HL-60 (cell line): ENCODE measurements around the gene SMIM20.
"Not testable (repeated sequence)": the region's sequence is repeated elsewhere in the genome, so short reads cannot be mapped to it uniquely, and the experiment has no call there.

Source experiments
- DNase-seq, 2 experiments: peaks; one replicate each; pipeline ENCODE4 v3.0.0-alpha.2; 2010 to 2020; ENCODE audit warnings: low read depth in 1 of 2, low spot score in 1 of 2
- H3K27ac ChIP-seq: fragments of 250-450 bp; sonication (Bioruptor Pico); replicated peaks from 2 replicates; pipeline ENCODE4 v1.5.1; 2020; ENCODE audit warnings: mild to moderate bottlenecking, moderate library complexity
- H3K27me3 ChIP-seq: fragments of 250-450 bp; sonication (Bioruptor Pico); 2 replicates; pipeline ENCODE4 v1.5.1; 2021; ENCODE audit warnings: mild to moderate bottlenecking, moderate library complexity; ENCODE audit not compliant: insufficient read depth, poor library complexity, severe bottlenecking
- H3K4me3 ChIP-seq: replicated peaks from 2 replicates; pipeline ENCODE4 v1.5.1; 2011; ENCODE audit warnings: mild to moderate bottlenecking, control low read depth, low read length; ENCODE audit not compliant: insufficient read depth
- CTCF ChIP-seq: IDR thresholded peaks from one replicate; pipeline ENCODE4 v1.5.1; 2011; ENCODE audit warnings: low read length, control low read depth, inconsistent platforms; ENCODE audit not compliant: insufficient read depth
- GABPA ChIP-seq: IDR thresholded peaks from 2 replicates; pipeline ENCODE4 v1.6.1; 2012; ENCODE audit warnings: low read depth
- POLR2AphosphoS5 ChIP-seq: IDR thresholded peaks from 2 replicates; pipeline ENCODE4 v1.6.1; 2012; ENCODE audit warnings: low read depth
- REST ChIP-seq: IDR thresholded peaks from 2 replicates; pipeline ENCODE4 v1.6.1; 2012; ENCODE audit warnings: low read depth; ENCODE audit not compliant: insufficient replicate concordance
- SPI1 ChIP-seq: IDR thresholded peaks from 2 replicates; pipeline ENCODE4 v1.6.1; 2012; ENCODE audit warnings: low read depth, mild to moderate bottlenecking, borderline replicate concordance

The SMIM20 gene

GRCh38 chr4:25904748-25905082 is 9.3 kb upstream of the SMIM20 start:
- TF ChIP-seq CTCF (no peak), SPI1 (no peak)
- Histone ChIP-seq H3K27me3 (peaks cover 2% of the 10 kb centered on the region), H3K4me3 (no peak overlapping the region), H3K27ac (no peak overlapping the region)
- DNase-seq, result no peak

- TF ChIP-seq GABPA (no peak), SPI1 (no peak), REST (no peak), CTCF (no peak), POLR2AphosphoS5 (no peak)
- DNase-seq, result no peak
- H3K4me3 ChIP-seq, result no peak overlapping the region
- no peak overlapping the region for H3K27ac ChIP-seq
- H3K27me3 ChIP-seq, result peaks cover 2% of the 10 kb centered on the region
Observed at GRCh38 chr4:25905371-25905770, 8.6 kb upstream of the SMIM20 start.

GRCh38 chr4:25906113-25906512 is 7.9 kb upstream of the SMIM20 start:
- not testable (repeated sequence) for DNase-seq, H3K27ac ChIP-seq, H3K27me3 ChIP-seq, H3K4me3 ChIP-seq

GRCh38 chr4:25908491-25908901 is 5.5 kb upstream of the SMIM20 start:
- H3K27me3 ChIP-seq, result no peaks in the 10 kb centered on the region
- TF ChIP-seq SPI1, result no peak
- TF ChIP-seq POLR2AphosphoS5, result no peak
- no peak for TF ChIP-seq CTCF
- TF ChIP-seq REST, result no peak
- TF ChIP-seq GABPA, result no peak
- no peak overlapping the region for H3K4me3 ChIP-seq
- no peak for DNase-seq
- no peak overlapping the region for H3K27ac ChIP-seq

GRCh38 chr4:25911356-25911755 is 2.7 kb upstream of the SMIM20 start:
- Histone ChIP-seq H3K27me3 (peaks cover 2% of the 10 kb centered on the region), H3K4me3 (no peak overlapping the region), H3K27ac (no peak overlapping the region)
- no peak for DNase-seq
- TF ChIP-seq CTCF (no peak), POLR2AphosphoS5 (no peak), GABPA (no peak), REST (no peak), SPI1 (no peak)
